Hepatocyte (in vitro differentiated cells): ENCODE results near the gene SV2C.

Experiments
- EZH2 ChIP-seq: fragments of 200-600 bp; sonication (generic); IDR thresholded peaks from 2 replicates; pipeline ENCODE4 v1.6.1; 2016; ENCODE audit warnings: antibody characterized with exemption, mild to moderate bottlenecking, borderline replicate concordance
- TF ChIP-seq, protein P1 (sequence below): fragments of 200-600 bp; sonication (generic); IDR thresholded peaks from 2 replicates; pipeline ENCODE4 v1.5.1; 2016; ENCODE audit warnings: antibody characterized with exemption, mild to moderate bottlenecking; ENCODE audit not compliant: poor library complexity

DNA sequence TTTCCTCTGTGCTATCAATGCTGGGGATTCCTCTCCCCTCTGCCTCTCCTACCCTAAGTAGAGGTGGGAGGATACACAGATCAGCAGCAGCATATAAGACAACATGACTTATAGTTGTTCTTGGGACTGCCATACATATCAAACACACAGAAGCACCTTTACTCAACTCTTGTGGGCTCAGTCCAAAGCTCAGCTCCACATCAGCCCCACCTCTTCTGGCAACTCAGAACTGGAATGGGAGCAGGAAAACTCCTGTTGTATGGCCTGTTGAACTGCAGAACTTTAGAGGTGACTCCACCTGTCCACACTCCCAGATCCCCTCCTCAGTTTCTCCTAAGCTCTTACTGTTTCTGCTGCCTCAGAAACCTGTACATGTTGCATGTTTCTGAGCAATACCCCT is 127.8 kb downstream of the SV2C start:
- TF ChIP-seq, protein P1, sequence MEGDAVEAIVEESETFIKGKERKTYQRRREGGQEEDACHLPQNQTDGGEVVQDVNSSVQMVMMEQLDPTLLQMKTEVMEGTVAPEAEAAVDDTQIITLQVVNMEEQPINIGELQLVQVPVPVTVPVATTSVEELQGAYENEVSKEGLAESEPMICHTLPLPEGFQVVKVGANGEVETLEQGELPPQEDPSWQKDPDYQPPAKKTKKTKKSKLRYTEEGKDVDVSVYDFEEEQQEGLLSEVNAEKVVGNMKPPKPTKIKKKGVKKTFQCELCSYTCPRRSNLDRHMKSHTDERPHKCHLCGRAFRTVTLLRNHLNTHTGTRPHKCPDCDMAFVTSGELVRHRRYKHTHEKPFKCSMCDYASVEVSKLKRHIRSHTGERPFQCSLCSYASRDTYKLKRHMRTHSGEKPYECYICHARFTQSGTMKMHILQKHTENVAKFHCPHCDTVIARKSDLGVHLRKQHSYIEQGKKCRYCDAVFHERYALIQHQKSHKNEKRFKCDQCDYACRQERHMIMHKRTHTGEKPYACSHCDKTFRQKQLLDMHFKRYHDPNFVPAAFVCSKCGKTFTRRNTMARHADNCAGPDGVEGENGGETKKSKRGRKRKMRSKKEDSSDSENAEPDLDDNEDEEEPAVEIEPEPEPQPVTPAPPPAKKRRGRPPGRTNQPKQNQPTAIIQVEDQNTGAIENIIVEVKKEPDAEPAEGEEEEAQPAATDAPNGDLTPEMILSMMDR, result no peak
- no peak for TF ChIP-seq EZH2
